AG10803 (cell line): ENCODE results near the gene PLSCR4.

Source experiments
- DNase-seq: peaks from one replicate; pipeline ENCODE4 v3.0.0; 2010; ENCODE audit warnings: low read depth
- H3K4me3 ChIP-seq: 2 replicates; pipeline ENCODE4 v1.5.1; 2011; ENCODE audit warnings: mild to moderate bottlenecking, low read length, control low read depth
- TF ChIP-seq, protein P1 (sequence below): conservative IDR thresholded peaks from 2 replicates; pipeline ENCODE4 v1.5.1; 2011; ENCODE audit warnings: mild to moderate bottlenecking, low read length, control low read depth, inconsistent platforms

PLSCR4 gene

DNA sequence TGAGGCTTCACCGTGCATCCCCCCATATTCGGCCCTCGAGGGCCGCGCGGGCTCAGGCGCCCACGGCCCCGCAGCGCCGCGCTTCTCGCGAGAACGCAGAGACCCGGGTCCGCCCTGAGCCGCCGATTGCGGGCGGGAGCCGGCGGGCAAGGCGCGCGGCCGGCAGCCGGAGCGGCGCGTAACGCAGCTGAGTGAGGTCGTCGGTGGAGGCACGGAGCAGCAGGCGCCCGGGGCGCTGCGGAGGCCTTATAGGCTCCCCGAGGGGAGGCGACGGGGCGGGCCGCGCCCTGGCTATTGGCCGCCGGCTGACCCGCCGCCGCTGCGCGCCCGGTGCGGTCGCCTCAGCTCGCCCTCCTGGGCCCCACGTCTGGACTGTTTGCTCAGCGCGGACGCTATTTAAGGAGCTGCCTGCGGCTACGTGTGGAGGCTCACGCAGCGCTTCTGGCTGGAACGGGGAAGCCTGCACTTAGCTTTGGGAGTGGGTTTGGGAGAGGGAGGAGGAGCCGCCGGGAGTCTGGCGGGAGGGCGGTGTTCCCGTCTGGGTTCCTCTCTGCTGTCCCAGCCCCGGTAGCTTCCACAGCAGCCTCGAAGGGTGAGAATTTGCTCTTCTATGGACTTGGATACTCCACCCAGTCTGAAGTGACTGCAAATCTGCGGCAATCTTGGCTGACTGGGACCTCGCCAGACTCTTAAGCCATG, 89.8 kb downstream of the PLSCR4 start, which contains the start of gene PLOD2:
TSS of gene PLOD2 (minus strand) at position 221 of the 699 bp plus-strand sequence. CDS start at position 26, 195 bp downstream.
- DNase-seq: peak; percentile 91
- TF ChIP-seq, protein P1, sequence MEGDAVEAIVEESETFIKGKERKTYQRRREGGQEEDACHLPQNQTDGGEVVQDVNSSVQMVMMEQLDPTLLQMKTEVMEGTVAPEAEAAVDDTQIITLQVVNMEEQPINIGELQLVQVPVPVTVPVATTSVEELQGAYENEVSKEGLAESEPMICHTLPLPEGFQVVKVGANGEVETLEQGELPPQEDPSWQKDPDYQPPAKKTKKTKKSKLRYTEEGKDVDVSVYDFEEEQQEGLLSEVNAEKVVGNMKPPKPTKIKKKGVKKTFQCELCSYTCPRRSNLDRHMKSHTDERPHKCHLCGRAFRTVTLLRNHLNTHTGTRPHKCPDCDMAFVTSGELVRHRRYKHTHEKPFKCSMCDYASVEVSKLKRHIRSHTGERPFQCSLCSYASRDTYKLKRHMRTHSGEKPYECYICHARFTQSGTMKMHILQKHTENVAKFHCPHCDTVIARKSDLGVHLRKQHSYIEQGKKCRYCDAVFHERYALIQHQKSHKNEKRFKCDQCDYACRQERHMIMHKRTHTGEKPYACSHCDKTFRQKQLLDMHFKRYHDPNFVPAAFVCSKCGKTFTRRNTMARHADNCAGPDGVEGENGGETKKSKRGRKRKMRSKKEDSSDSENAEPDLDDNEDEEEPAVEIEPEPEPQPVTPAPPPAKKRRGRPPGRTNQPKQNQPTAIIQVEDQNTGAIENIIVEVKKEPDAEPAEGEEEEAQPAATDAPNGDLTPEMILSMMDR: no peak
- H3K4me3 ChIP-seq: peak within 1 kb of the TSS; percentile 88

DNA sequence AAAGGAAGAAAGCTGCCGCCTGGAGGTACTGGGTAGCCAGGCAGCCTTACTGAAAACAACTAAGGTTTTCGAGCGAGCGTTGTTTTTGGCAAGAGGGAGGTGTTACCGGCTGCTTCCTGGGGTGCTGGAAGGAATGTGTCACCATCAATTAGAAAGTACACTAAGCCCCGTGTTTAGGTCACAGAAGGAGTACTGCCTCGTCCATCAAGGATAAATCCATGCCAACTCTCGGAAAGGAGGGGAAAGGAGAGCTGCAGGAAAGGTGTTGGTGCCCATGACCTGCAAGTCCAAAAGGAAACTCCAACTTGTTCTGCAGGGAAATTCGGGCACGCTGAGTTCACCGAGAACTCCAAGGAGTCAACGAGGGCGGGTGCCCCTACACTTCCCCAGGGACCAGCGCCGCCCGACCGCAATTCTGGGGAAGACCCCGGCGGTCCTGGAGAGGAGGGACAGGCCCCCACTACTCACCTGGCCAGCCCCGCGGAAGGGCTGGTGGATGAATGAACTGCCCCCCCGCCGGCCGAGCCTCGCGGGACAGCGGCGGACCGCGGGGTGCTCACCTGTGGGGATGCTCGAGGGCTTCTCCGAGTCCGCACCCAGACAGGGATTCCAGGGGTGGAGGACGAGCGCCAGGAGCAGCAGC, 90.5 kb downstream of the PLSCR4 start:
- H3K4me3 ChIP-seq: peak overlapping the region; percentile 88
- DNase-seq: peak; percentile 72

DNA sequence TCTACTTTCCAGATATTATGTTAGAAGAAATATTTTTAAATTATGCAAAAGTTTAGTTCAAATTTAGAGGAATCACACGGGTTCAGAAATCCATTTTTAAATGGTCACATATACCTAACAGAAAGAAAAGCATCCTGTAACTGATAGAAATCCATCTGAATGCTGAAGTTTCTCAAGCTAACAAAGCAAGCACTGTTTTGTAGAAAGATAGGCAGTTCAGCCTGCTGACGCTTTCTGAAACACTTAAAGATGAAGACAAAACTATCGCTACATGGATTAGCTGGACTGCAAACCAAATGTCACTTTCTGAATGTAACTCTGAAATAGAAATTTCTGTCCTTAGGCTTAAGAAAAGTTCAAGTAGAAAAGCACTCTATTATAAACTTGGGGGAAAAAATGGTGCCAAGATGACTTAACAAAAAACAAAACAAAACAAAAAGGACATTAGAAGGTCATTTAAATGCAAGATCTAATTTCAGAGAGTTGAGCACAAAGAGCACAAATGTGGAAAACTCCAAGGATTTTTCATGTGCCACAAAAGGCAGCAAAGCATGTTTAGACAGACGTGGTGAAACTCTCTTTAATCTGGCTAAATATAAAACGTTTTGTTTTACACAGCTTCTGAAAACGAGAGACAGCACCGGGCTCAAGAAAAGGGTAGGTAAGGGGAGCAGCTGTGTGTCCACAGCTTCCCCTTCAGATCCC, 91.1 kb downstream of the PLSCR4 start:
- H3K4me3 ChIP-seq: peak overlapping the region; percentile 88
- DNase-seq: no peak
- TF ChIP-seq, protein P1: no peak

More for the DNA sequence above, 90.5 kb downstream of the PLSCR4 start:
- TF ChIP-seq, protein P1: peak; percentile 73

DNA sequence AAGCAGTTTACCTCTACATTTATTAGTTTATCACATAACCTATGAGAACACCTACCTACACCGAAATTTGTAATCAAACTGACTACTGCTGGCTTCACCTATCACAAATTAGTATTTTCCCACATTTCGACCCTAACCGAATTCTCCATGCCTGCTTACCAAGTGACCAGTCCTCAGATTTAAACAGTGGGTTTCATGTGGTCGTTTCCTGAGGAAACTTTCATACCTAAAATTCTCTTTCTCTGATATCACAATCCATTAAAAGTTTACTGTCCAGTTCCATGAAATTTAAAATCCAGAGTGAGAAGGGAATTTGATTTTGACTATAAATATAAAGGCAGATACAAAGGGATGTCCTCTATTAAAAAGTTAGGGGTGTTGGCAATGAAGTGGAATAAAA, 91.9 kb downstream of the PLSCR4 start:
- DNase-seq: no peak
- TF ChIP-seq, protein P1: no peak
- H3K4me3 ChIP-seq: peak overlapping the region; percentile 88

DNA sequence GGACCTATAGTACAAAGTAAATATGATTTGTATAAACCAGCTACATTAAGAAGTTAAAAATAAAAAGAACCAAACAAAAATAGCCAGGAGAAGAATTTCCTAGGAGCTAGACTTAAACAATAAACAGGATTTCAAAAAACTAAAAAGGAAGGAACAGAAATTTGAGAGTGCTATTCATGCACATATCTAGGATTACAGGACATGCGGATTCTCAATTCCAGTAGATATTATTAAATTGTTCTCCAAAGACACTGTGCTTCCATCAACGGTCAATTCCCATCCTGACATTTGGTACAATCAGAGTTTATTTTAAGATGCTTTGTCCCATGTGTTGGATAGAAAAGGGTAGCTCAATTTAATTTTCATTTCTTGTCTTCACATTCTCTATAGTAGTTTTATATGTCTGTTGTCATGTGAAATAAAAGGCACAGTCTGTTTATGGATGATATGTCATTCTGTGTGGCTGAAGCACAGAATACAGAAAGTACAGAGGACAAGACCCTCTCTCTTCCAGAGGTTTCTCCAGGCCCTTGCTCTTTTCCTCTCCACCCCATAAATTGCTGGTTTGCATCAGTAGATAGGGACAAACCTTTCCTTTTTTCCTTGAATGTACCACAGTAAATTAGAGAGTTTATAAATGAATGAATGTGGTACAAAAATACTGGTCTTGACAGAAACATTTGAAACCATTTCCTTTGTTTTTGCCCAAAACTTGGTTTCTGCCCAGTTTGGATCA, 93.4 kb downstream of the PLSCR4 start:
- no peak for DNase-seq
- TF ChIP-seq, protein P1: no peak

DNA sequence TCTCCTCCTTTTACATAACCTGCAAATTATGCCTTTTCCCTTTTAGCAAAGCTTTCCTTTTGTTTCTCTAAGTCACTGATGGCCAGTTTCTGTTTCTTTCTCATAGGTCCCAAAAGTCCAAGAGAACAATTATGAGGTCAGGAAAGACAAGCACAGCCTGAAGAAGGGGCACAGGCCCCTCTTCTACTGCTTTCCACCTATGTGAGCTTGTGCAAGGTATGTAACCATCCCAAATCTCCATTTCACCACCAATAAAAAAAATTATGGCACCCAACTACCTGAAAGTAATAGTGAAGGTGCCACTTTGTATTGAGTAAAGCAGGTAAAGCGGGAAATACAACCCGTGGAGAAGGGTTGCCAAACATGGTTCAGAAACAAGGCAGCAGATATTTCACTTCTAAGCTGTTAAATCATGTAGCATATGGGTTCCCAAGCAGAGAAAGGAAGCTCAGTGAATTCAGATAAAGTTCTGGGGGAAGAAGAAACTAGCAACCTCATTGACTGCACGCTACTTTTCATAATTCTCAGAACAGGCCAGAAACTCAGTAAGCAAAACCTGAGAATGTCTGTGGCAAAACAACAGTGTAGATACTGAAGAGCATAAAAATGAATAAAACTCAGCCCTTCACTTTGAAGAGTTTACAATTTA, 94.1 kb downstream of the PLSCR4 start:
- H3K4me3 ChIP-seq: peak overlapping the region; percentile 29
- TF ChIP-seq, protein P1: no peak
- no peak for DNase-seq

More for the DNA sequence above, 93.4 kb downstream of the PLSCR4 start:
- no peak overlapping the region for H3K4me3 ChIP-seq
